Activated naive CD4-positive, alpha-beta T cell treated with anti-CD3 and anti-CD28 coated beads, Interleukin-2, amount 10 ng/mL, durations not matched to agents 7 days and 5 days (primary cell): ENCODE data around the gene TMSB10.

Experiments used
- CTCF ChIA-PET: fragments of 350-600 bp; sonication (Branson Sonifier 250); formaldehyde crosslinking; loops from one replicate; lab custom pipeline; 2021; ENCODE audit warnings: antibody characterized with exemption; lab: Charles Lee
- DNase-seq: peaks from one replicate; pipeline ENCODE4 v3.0.0-alpha.2; 2020
- H3K27ac Mint-ChIP-seq: one replicate; pipeline ENCODE4 v1.8.0; 2021; ENCODE audit warnings: mild to moderate bottlenecking, moderate library complexity, mixed read lengths
- H3K27me3 Mint-ChIP-seq: one replicate; pipeline ENCODE4 v1.8.0; 2021; ENCODE audit warnings: mild to moderate bottlenecking, mixed read lengths
- H3K36me3 Mint-ChIP-seq: one replicate; pipeline ENCODE4 v1.8.0; 2021; ENCODE audit warnings: mixed read lengths
- H3K4me1 Mint-ChIP-seq: one replicate; pipeline ENCODE4 v1.8.0; 2021; ENCODE audit warnings: mixed read lengths
- H3K4me3 Mint-ChIP-seq: one replicate; pipeline ENCODE4 v1.8.0; 2021; ENCODE audit warnings: mild to moderate bottlenecking, moderate library complexity, mixed read lengths
- H3K9me3 Mint-ChIP-seq: one replicate; pipeline ENCODE4 v1.8.0; 2021; ENCODE audit warnings: mixed read lengths

TMSB10 gene

DNA sequence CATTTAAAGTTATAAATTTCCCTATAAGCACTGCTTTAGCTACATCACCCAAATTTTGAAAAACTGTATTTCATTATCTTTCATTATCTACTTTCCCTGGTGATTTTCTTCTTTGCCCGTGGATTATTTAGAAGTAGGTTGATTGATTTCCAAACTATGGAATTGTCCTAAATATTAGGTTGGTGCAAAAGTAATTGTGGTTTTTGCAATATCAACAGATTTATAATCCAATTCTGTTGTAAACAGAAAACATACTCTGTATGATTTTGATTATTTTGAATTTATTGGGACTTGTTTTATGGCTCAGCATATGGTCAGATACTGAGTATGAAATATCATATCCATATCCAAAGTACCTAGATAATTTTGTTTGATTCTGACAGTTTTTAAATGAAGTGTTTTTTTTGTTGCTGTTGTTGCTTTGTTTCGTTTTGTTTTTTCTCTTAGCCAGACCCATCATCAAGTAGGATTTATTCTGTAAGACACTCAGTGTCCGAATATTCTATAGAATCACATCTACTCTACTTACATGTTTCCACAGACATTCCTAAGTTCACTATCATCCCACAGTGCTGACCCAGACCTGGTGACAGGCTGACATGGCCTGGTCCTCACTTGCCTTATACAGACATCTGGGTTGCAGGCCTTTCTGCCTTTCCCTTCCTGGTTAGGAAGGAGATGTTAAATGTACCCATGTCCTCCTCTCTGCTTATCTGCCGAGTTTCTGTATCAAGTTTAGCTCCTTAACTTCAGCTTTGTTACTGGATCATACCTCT, 22.5 kb upstream of the TMSB10 start:
- Mint-ChIP-seq H3K27ac (peak overlapping the region; percentile 96), H3K4me1 (peaks cover 58% of the 10 kb centered on the region), H3K27me3 (no peaks in the 10 kb centered on the region), H3K36me3 (peaks cover 8% of the 10 kb centered on the region), H3K4me3 (peak overlapping the region; percentile 89), H3K9me3 (no peaks in the 10 kb centered on the region)
- no peak for DNase-seq
- CTCF ChIA-PET, result interaction anchor here (0.6 to 10.8 kb wide), 14 partner anchors 8 to 388 kb away, joined by 3 to 134 read pairs (median 5); partner anchors contain the start of gene TMSB10

GRCh38 chr2:84884449-84884848, 21.0 kb upstream of the TMSB10 start:
- H3K27me3 Mint-ChIP-seq, result no peaks in the 10 kb centered on the region
- H3K4me1 Mint-ChIP-seq, result peaks cover 66% of the 10 kb centered on the region
- H3K4me3 Mint-ChIP-seq, result no peak overlapping the region
- no peak overlapping the region for H3K27ac Mint-ChIP-seq
- CTCF ChIA-PET, result interaction anchor here (1.0 to 10.8 kb wide), 2 partner anchors 40 to 47 kb away, joined by 3 to 134 read pairs; no protein-coding TSS in a partner anchor
- peaks cover 5% of the 10 kb centered on the region for H3K36me3 Mint-ChIP-seq
- no peaks in the 10 kb centered on the region for H3K9me3 Mint-ChIP-seq
- no peak for DNase-seq

DNA sequence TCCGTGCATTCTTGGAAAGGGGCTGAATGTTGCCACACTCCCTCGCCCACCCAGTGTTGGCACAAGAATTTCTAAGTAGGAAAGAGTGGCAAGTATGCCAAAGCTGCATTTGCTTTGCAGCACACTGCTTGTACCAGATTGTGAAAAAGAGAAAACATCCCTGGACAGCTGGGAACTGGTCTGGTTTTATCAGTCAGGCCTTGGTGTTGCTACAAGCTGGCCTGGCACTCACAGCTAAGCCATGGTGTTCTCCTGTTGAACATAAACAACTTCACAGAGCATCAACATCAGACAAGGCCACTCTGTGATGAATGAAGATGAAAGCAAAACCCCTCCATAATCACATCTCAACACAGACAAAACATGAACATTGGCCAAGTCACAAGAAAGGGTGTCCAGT, 20.3 kb upstream of the TMSB10 start:
- CTCF ChIA-PET, result interaction anchor here (1.0 to 10.8 kb wide), 2 partner anchors 40 to 47 kb away, joined by 3 to 134 read pairs; no protein-coding TSS in a partner anchor
- no peak overlapping the region for H3K4me3 Mint-ChIP-seq
- DNase-seq, result peak; percentile 2
- H3K27ac Mint-ChIP-seq, result no peak overlapping the region
- H3K36me3 Mint-ChIP-seq, result peaks cover 3% of the 10 kb centered on the region
- no peaks in the 10 kb centered on the region for H3K9me3 Mint-ChIP-seq
- peaks cover 71% of the 10 kb centered on the region for H3K4me1 Mint-ChIP-seq
- H3K27me3 Mint-ChIP-seq, result no peaks in the 10 kb centered on the region

DNA sequence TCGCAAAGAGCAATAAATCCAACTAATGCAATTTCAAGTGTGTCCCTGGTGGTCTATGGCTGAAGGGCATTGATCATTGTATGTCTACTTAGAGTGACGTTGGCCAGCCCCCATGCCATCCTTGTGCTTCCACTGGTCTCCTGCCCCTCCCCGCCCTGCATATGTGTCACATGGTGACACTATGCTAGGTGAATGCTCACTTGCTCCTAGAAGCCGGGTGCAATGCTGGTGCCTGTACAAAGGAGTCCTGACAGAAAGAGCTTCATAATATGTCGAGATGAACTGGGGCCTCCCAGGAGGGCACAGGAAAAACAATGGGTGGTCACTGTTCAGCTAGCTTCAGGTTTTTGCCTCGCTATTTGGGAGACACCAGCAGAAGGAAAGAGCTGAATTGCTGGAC, 18.7 kb upstream of the TMSB10 start:
- no peaks in the 10 kb centered on the region for H3K27me3 Mint-ChIP-seq
- H3K27ac Mint-ChIP-seq, result peak overlapping the region; percentile 70
- no peaks in the 10 kb centered on the region for H3K36me3 Mint-ChIP-seq
- CTCF ChIA-PET, result interaction anchor here (0.9 to 5.2 kb wide), 6 partner anchors 11 to 146 kb away, joined by 3 to 54 read pairs (median 4); no protein-coding TSS in a partner anchor
- DNase-seq, result peak; percentile 12
- H3K4me3 Mint-ChIP-seq, result no peak overlapping the region
- no peaks in the 10 kb centered on the region for H3K9me3 Mint-ChIP-seq
- H3K4me1 Mint-ChIP-seq, result peaks cover 83% of the 10 kb centered on the region

- peak overlapping the region; percentile 90 for H3K27ac Mint-ChIP-seq
- CTCF ChIA-PET, result interaction anchor here (1.0 to 5.2 kb wide), 11 partner anchors 8 to 37 kb away, joined by 3 to 54 read pairs (median 5); partner anchors contain the start of gene TRABD2A
- H3K4me3 Mint-ChIP-seq, result peak overlapping the region; percentile 49
- H3K27me3 Mint-ChIP-seq, result no peaks in the 10 kb centered on the region
- no peaks in the 10 kb centered on the region for H3K36me3 Mint-ChIP-seq
- no peaks in the 10 kb centered on the region for H3K9me3 Mint-ChIP-seq
- H3K4me1 Mint-ChIP-seq, result peaks cover 70% of the 10 kb centered on the region
- peak; percentile 72 for DNase-seq
Observed at GRCh38 chr2:84888401-84889276, 16.8 kb upstream of the TMSB10 start.

GRCh38 chr2:84889332-84889731, 16.1 kb upstream of the TMSB10 start:
- no peaks in the 10 kb centered on the region for H3K36me3 Mint-ChIP-seq
- H3K4me1 Mint-ChIP-seq, result peaks cover 70% of the 10 kb centered on the region
- no peaks in the 10 kb centered on the region for H3K9me3 Mint-ChIP-seq
- peak overlapping the region; percentile 90 for H3K27ac Mint-ChIP-seq
- CTCF ChIA-PET, result interaction anchor here (0.7 to 5.2 kb wide), 10 partner anchors 9 to 128 kb away, joined by 3 to 54 read pairs (median 4); partner anchors contain the start of gene TRABD2A
- no peaks in the 10 kb centered on the region for H3K27me3 Mint-ChIP-seq
- DNase-seq, result peak; percentile 38
- peak overlapping the region; percentile 49 for H3K4me3 Mint-ChIP-seq

DNA sequence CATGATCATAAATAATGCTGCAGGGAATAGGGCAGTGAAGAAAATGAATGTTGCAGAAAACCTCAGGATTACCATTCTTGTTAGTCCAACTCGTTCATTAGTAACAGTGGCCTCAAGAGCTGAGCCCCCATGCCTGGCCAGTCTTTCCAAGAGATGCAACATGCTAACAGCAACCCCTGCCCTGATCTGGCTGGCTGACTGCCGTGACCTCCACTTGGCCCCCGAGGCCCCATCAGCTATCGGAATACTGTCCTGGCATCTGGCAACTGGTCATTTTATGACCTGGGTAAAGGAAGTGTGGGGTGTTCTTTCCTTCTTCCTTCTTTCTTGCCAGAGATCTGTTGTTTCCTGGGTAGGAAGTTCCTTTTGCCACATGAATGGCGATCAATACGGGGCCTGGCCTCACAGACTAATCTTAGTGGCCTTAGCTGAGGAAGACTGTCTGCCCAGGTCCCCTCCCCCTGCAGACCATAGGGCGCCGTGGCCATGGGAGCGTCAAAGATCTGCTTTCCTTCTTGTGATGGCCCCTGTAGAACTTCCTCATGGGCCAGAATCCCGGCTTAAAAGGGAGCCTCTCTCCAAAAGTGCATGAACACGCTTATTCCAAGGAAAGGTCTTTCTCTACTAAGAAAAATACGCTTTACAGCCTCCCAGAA, 14.0 kb upstream of the TMSB10 start:
- Mint-ChIP-seq H3K4me3 (no peak overlapping the region), H3K27me3 (no peaks in the 10 kb centered on the region)
- no peak for DNase-seq

DNA sequence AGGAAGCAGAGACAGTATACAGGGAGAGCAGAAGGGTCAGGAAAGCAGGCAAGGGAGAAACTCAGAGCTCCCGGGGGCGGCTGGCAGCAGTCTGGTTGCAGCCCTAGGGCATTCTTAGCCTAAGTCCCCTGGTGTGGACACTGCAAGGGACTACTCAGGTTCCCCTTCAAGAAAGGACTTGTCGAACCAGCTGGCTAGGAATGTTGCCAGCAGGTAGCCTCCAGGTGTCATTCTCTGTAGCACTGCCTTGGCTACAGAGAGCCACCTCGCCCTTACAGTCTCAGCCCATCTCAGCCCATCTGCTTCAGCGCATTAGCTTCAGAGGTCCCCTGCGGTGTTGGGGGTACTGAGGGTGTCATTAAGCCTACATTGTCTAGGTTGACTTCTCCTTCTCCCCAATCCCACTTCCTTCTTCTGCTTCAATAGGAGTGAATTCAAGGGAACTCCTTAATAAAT, 11.3 kb upstream of the TMSB10 start:
- Mint-ChIP-seq H3K27me3 (no peaks in the 10 kb centered on the region), H3K4me3 (peak overlapping the region; percentile 59), H3K27ac (peak overlapping the region; percentile 66), H3K4me1 (peaks cover 73% of the 10 kb centered on the region), H3K9me3 (no peaks in the 10 kb centered on the region), H3K36me3 (peaks cover 2% of the 10 kb centered on the region)
- CTCF ChIA-PET, result interaction anchor here (3.9 kb wide), 1 partner anchor 32 kb away, joined by 21 read pairs; no protein-coding TSS in a partner anchor
- DNase-seq, result peak; percentile 35

More for the DNA sequence above, 14.0 kb upstream of the TMSB10 start:
- Mint-ChIP-seq H3K9me3 (no peaks in the 10 kb centered on the region), H3K27ac (peak overlapping the region; percentile 12), H3K36me3 (no peaks in the 10 kb centered on the region), H3K4me1 (peaks cover 78% of the 10 kb centered on the region)
- CTCF ChIA-PET, result interaction anchor here (5.2 kb wide), 1 partner anchor 34 kb away, joined by 54 read pairs; no protein-coding TSS in a partner anchor

DNA sequence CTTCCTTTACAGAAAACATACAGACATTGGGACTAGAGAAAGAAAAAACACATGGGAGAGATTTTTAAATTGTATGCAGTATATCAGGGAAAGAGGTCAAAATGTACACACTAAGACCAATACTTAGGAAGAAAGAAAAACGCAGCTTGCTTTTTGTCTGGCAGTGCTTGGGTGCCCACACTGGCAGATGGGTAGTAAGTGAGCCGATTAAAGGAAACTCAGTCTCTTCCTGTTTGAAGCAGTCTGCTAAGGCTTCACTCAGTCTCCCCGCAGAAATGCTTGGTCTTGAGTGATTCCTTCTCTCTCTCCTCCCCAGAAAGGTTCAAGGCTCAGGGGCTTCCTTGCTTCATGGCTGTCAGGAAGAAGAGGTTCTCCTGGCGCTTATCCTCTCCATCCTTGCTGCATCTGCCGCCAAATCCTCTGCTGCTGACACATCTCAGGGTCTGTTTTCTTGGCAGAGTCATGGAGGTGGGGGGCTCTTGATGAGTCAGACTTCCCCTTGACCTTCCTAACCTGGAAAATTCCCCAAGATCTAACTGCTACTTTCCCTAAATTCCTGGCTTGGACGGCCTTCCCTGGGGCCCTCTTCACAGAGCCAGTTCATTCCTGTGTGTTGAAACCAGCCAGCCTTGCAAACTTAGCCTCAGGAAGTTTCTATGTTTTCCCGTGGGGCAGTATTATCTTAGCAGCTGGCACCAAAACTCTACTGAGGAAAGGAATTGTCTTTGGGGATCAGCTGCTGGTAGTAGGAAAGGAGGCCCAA, 10.5 kb upstream of the TMSB10 start:
- CTCF ChIA-PET, result interaction anchor here (1.3 to 3.9 kb wide), 2 partner anchors 24 to 31 kb away, joined by 3 to 21 read pairs; no protein-coding TSS in a partner anchor
- peak; percentile 46 for DNase-seq

DNA sequence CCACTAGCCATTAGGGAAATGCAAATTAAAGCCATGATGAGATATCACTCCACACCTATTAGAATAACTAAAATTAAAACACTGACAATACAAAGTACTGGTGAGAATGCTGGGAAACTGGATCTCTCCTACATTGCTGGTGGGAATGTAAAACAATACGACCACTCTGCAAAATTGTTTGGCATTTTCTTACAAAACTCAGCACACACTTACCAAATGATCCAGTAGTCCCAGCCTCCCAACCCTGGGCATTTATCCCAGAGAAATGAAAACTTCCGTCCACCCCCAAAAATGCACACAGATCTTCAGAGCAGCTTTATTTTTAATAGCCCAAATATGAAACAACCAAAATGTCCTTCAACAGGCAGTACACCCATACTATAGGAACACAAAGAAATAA, 8.9 kb upstream of the TMSB10 start:
- H3K4me3 Mint-ChIP-seq, result no peak overlapping the region
- peaks cover 74% of the 10 kb centered on the region for H3K4me1 Mint-ChIP-seq
- peaks cover under 1% of the 10 kb centered on the region for H3K9me3 Mint-ChIP-seq
- peaks cover 2% of the 10 kb centered on the region for H3K36me3 Mint-ChIP-seq
- no peak for DNase-seq
- CTCF ChIA-PET, result interaction anchor here (3.9 kb wide), 1 partner anchor 29 kb away, joined by 21 read pairs; no protein-coding TSS in a partner anchor
- no peaks in the 10 kb centered on the region for H3K27me3 Mint-ChIP-seq
- H3K27ac Mint-ChIP-seq, result no peak overlapping the region

More for the DNA sequence above, 10.5 kb upstream of the TMSB10 start:
- Mint-ChIP-seq H3K27me3 (no peaks in the 10 kb centered on the region), H3K36me3 (peaks cover 2% of the 10 kb centered on the region), H3K4me3 (peak overlapping the region; percentile 59), H3K9me3 (no peaks in the 10 kb centered on the region), H3K27ac (peak overlapping the region; percentile 66), H3K4me1 (peaks cover 73% of the 10 kb centered on the region)

DNA sequence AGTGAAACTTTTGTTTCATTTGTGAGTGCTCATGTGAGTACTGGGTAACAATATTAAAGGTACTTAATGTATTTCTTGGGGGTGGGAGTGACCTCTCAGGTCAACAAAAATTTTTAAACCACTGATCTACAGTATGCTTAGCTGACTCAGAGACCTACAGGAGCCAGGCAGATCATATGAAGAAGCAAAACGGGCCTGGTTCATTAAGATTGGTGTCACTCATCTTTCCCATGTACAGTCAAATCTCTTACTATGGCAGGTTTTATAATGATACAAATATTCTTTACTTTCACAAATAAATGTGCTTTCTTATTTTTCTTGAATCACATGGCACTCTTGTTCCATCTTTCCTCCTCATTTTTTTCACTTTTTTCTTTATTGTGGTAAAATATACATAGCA, 7.7 kb upstream of the TMSB10 start:
- Mint-ChIP-seq H3K36me3 (peaks cover 5% of the 10 kb centered on the region), H3K27ac (peak overlapping the region; percentile 91), H3K9me3 (peaks cover 3% of the 10 kb centered on the region), H3K27me3 (no peaks in the 10 kb centered on the region), H3K4me1 (peaks cover 77% of the 10 kb centered on the region), H3K4me3 (no peak overlapping the region)
- CTCF ChIA-PET, result interaction anchor here (1.0 to 1.9 kb wide), 4 partner anchors 9 to 28 kb away, joined by 5 to 20 read pairs (median 9); no protein-coding TSS in a partner anchor
- DNase-seq, result no peak

GRCh38 chr2:84899304-84900204, 5.9 kb upstream of the TMSB10 start:
- no peak for DNase-seq
- CTCF ChIA-PET, result interaction anchor here (0.8 to 1.6 kb wide), 3 partner anchors 12 to 26 kb away, joined by 4 to 6 read pairs (median 5); no protein-coding TSS in a partner anchor
- Mint-ChIP-seq H3K27me3 (no peaks in the 10 kb centered on the region), H3K4me1 (peaks cover 85% of the 10 kb centered on the region), H3K9me3 (peaks cover 5% of the 10 kb centered on the region), H3K4me3 (no peak overlapping the region), H3K27ac (peak overlapping the region; percentile 50), H3K36me3 (peaks cover 8% of the 10 kb centered on the region)
